GM21515 (cell line): ENCODE results near the gene GATD1.

Experiments used
- ATAC-seq: cut with Tn5 transposase; IDR thresholded peaks from one replicate; pipeline ENCODE4 v1.9.1; 2021; ENCODE audit not compliant: unreplicated experiment

Gene GATD1

GRCh38 chr11:729492-730074, 47.7 kb downstream of the GATD1 start:
- no peak for ATAC-seq

- ATAC-seq, result no peak
Measured at GRCh38 chr11:728901-729491, 48.3 kb downstream of the GATD1 start.

- no peak for ATAC-seq
Measured at GRCh38 chr11:727859-728748, 49.2 kb downstream of the GATD1 start.

- no peak for ATAC-seq
Measured at GRCh38 chr11:727281-727701, 50.0 kb downstream of the GATD1 start.

- ATAC-seq, result no peak
Measured at GRCh38 chr11:726278-727220, 50.7 kb downstream of the GATD1 start.

- no peak for ATAC-seq
Measured at GRCh38 chr11:725624-726202, 51.6 kb downstream of the GATD1 start.

- no peak for ATAC-seq
Measured at GRCh38 chr11:724778-725386, 52.4 kb downstream of the GATD1 start.

GRCh38 chr11:724049-724777, 53.1 kb downstream of the GATD1 start:
- ATAC-seq, result no peak

- no peak for ATAC-seq
Measured at GRCh38 chr11:723120-723883, 54.0 kb downstream of the GATD1 start.

GRCh38 chr11:722346-722811, 54.9 kb downstream of the GATD1 start:
- no peak for ATAC-seq

- no peak for ATAC-seq
Measured at GRCh38 chr11:721741-722345, 55.4 kb downstream of the GATD1 start.

- no peak for ATAC-seq
Measured at GRCh38 chr11:721247-721740, 56.0 kb downstream of the GATD1 start.

- no peak for ATAC-seq
Measured at GRCh38 chr11:720642-721246, 56.5 kb downstream of the GATD1 start.

GRCh38 chr11:720017-720641, 57.2 kb downstream of the GATD1 start:
- no peak for ATAC-seq

GRCh38 chr11:719214-720016, 57.9 kb downstream of the GATD1 start:
- ATAC-seq, result no peak
